Neural cell (in vitro differentiated cells): Measurements from ENCODE around the gene FFAR2.

Experiments
- EP300 ChIP-seq: fragments of 450-650 bp; conservative IDR thresholded peaks from 2 replicates; pipeline ENCODE4 v1.6.1; 2014; ENCODE audit warnings: antibody characterized with exemption, mild to moderate bottlenecking, moderate library complexity; ENCODE audit not compliant: poor library complexity, severe bottlenecking
- EZH2 ChIP-seq: fragments of 200-600, 300-800 bp; shearing (Covaris generic), sonication (generic); IDR thresholded peaks from 2 replicates; pipeline ENCODE4 v1.6.1; 2014; ENCODE audit warnings: antibody characterized with exemption, low read length, borderline replicate concordance, mild to moderate bottlenecking; ENCODE audit not compliant: insufficient read depth, poor library complexity, severe bottlenecking
- POLR2AphosphoS5 ChIP-seq: IDR thresholded peaks from 2 replicates; pipeline ENCODE4 v1.6.1; 2012
- SMC3 ChIP-seq: fragments of 450-650 bp; conservative IDR thresholded peaks from 2 replicates; pipeline ENCODE4 v1.6.1; 2014; ENCODE audit warnings: antibody characterized with exemption, mild to moderate bottlenecking, moderate library complexity; ENCODE audit not compliant: poor library complexity
- TAF1 ChIP-seq: IDR thresholded peaks from 2 replicates; pipeline ENCODE4 v1.6.1; 2012; ENCODE audit warnings: low read depth
- TF ChIP-seq, protein P1 (sequence below): fragments of 450-650 bp; IDR thresholded peaks from 2 replicates; pipeline ENCODE4 v1.5.1; 2014; ENCODE audit warnings: antibody characterized with exemption, mild to moderate bottlenecking, moderate library complexity; ENCODE audit not compliant: poor library complexity, severe bottlenecking
- TF ChIP-seq, protein P2 (sequence below): IDR thresholded peaks from 2 replicates; pipeline ENCODE4 v1.6.1; 2012; ENCODE audit warnings: borderline replicate concordance

DNA sequence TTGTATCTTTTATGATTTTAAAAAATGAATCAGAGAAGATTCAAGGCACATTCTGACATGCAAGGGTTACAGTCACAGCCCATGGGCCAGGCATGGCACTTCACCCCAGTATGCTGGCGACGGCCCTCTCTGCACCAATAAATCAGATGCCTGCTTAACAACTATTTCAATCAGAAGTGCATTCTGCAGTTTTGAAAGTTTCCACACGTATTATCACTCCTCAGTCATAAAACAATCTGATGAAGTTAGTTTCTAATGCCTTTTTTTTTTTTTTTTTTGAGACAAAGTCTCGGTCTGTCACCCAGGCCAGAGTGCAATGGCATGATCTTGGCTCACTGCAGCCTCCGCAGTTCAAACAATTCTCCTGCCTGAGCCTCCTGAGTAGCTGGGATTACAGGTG, 28.3 kb upstream of the FFAR2 start:
- TF ChIP-seq, protein P1, sequence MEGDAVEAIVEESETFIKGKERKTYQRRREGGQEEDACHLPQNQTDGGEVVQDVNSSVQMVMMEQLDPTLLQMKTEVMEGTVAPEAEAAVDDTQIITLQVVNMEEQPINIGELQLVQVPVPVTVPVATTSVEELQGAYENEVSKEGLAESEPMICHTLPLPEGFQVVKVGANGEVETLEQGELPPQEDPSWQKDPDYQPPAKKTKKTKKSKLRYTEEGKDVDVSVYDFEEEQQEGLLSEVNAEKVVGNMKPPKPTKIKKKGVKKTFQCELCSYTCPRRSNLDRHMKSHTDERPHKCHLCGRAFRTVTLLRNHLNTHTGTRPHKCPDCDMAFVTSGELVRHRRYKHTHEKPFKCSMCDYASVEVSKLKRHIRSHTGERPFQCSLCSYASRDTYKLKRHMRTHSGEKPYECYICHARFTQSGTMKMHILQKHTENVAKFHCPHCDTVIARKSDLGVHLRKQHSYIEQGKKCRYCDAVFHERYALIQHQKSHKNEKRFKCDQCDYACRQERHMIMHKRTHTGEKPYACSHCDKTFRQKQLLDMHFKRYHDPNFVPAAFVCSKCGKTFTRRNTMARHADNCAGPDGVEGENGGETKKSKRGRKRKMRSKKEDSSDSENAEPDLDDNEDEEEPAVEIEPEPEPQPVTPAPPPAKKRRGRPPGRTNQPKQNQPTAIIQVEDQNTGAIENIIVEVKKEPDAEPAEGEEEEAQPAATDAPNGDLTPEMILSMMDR = no peak
- TF ChIP-seq, protein P2, sequence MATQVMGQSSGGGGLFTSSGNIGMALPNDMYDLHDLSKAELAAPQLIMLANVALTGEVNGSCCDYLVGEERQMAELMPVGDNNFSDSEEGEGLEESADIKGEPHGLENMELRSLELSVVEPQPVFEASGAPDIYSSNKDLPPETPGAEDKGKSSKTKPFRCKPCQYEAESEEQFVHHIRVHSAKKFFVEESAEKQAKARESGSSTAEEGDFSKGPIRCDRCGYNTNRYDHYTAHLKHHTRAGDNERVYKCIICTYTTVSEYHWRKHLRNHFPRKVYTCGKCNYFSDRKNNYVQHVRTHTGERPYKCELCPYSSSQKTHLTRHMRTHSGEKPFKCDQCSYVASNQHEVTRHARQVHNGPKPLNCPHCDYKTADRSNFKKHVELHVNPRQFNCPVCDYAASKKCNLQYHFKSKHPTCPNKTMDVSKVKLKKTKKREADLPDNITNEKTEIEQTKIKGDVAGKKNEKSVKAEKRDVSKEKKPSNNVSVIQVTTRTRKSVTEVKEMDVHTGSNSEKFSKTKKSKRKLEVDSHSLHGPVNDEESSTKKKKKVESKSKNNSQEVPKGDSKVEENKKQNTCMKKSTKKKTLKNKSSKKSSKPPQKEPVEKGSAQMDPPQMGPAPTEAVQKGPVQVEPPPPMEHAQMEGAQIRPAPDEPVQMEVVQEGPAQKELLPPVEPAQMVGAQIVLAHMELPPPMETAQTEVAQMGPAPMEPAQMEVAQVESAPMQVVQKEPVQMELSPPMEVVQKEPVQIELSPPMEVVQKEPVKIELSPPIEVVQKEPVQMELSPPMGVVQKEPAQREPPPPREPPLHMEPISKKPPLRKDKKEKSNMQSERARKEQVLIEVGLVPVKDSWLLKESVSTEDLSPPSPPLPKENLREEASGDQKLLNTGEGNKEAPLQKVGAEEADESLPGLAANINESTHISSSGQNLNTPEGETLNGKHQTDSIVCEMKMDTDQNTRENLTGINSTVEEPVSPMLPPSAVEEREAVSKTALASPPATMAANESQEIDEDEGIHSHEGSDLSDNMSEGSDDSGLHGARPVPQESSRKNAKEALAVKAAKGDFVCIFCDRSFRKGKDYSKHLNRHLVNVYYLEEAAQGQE = no peak
- TF ChIP-seq TAF1 (no peak), POLR2AphosphoS5 (no peak), SMC3 (no peak), EZH2 (no peak), EP300 (no peak)
